Activated gamma-delta T cell treated with anti-CD3 and anti-CD28 coated beads, Interleukin-2, amount 50 U/mL, for 16 hours (primary cell): ENCODE results near the gene RPS6KA2.
"Not testable (repeated sequence)": the region's sequence is repeated elsewhere in the genome, so short reads cannot be mapped to it uniquely, and the experiment has no call there.

Experiments used
- DNase-seq: peaks from one replicate; pipeline ENCODE4 v3.0.0-alpha.2; 2020; ENCODE audit warnings: low read depth

RPS6KA2 gene

GRCh38 chr6:166635013-166635970, 8.2 kb upstream of the RPS6KA2 start:
- no peak for DNase-seq

GRCh38 chr6:166634581-166634980, 7.5 kb upstream of the RPS6KA2 start:
- not testable (repeated sequence) for DNase-seq

GRCh38 chr6:166633732-166634535, 6.9 kb upstream of the RPS6KA2 start:
- no peak for DNase-seq

- DNase-seq, result no peak
Observed at GRCh38 chr6:166632731-166633130, 5.7 kb upstream of the RPS6KA2 start.

GRCh38 chr6:166630462-166630861, 3.4 kb upstream of the RPS6KA2 start:
- no peak for DNase-seq

GRCh38 chr6:166629628-166630027, 2.6 kb upstream of the RPS6KA2 start:
- no peak for DNase-seq

GRCh38 chr6:166627875-166628801, 1.1 kb upstream of the RPS6KA2 start:
- DNase-seq, result peak; percentile 35

- DNase-seq, result no peak
Observed at GRCh38 chr6:166626177-166627032, 646 bp downstream of the RPS6KA2 start.

GRCh38 chr6:166625356-166625755, 1.7 kb downstream of the RPS6KA2 start:
- DNase-seq, result no peak

- no peak for DNase-seq
Observed at GRCh38 chr6:166624275-166624674, 2.8 kb downstream of the RPS6KA2 start.

GRCh38 chr6:166623318-166623717, 3.7 kb downstream of the RPS6KA2 start:
- DNase-seq, result no peak

- no peak for DNase-seq
Observed at GRCh38 chr6:166621114-166621540, 5.9 kb downstream of the RPS6KA2 start.

- DNase-seq, result no peak
Observed at GRCh38 chr6:166620478-166621113, 6.5 kb downstream of the RPS6KA2 start.

GRCh38 chr6:166619912-166620311, 7.1 kb downstream of the RPS6KA2 start:
- DNase-seq, result no peak

- DNase-seq, result no peak
Observed at GRCh38 chr6:166618866-166619761, 7.9 kb downstream of the RPS6KA2 start.

- DNase-seq, result no peak
Observed at GRCh38 chr6:166618251-166618650, 8.8 kb downstream of the RPS6KA2 start.

- DNase-seq, result no peak
Observed at GRCh38 chr6:166617359-166617758, 9.7 kb downstream of the RPS6KA2 start.

GRCh38 chr6:166616261-166617238, 10.5 kb downstream of the RPS6KA2 start:
- no peak for DNase-seq
